Adrenal gland (tissue), 12 donors: Measurements from ENCODE around the gene ADAMTS8. TPM values are rescaled to one million over a fixed set of nuclear protein-coding genes. Genes with fewer than 3 reads are reported as not detected.

ENCODE experiments used
- DNase-seq, 7 donors: peaks; one replicate each; pipeline ENCODE4 v3.0.0-alpha.2; 2019 to 2020
- H3K27ac ChIP-seq, 5 donors: fragments of 200-600 bp; sonication (generic) in 4 of 5; 1 replicate in 3 of 5; 2 replicates in 2 of 5; pipeline versions ENCODE4 v1.5.1 to v1.8.0; 2016 to 2020; ENCODE audit warnings: mild to moderate bottlenecking in 1 of 5
- H3K27me3 ChIP-seq: fragments of 200-600 bp; 2 replicates; pipeline ENCODE4 v1.8.0; 2021
- H3K36me3 ChIP-seq, 2 donors: fragments of 200-600 bp; replicated peaks in 1 of 2; 1 replicate in 1 of 2; 2 replicates in 1 of 2; pipeline versions ENCODE4 v1.5.1 to v1.8.0; 2018 to 2022
- H3K4me1 ChIP-seq, 2 donors: fragments of 200-600 bp; replicated peaks in 1 of 2; 1 replicate in 1 of 2; 2 replicates in 1 of 2; pipeline versions ENCODE4 v1.5.1 to v1.8.0; 2018 to 2021
- H3K4me3 ChIP-seq, 4 donors: fragments of 200-600 bp; sonication (generic) in 3 of 4; one replicate each; pipeline ENCODE4 v1.5.1; 2016 to 2018
- H3K9me3 ChIP-seq, 3 donors: fragments of 200-600 bp; sonication (generic) in 1 of 3; replicated peaks in 1 of 3; 1 replicate in 2 of 3; 2 replicates in 1 of 3; pipeline versions ENCODE4 v1.5.1 to v1.8.0; 2016 to 2021
- POLR2A ChIP-seq, 2 donors: fragments of 450-650 bp; IDR thresholded peaks; one replicate each; pipeline ENCODE4 v1.6.1; 2017; ENCODE audit warnings: antibody characterized with exemption in 2 of 2, mild to moderate bottlenecking in 2 of 2, moderate library complexity in 1 of 2
- WGBS, 4 donors: extraction: QIAGEN DNeasy Blood & Tissue Kit in 2 of 4; methylation state at CpG; one replicate each; pipeline versions ENCODE4 v1.1.5 to v1.1.7; 2013 to 2017; 5-methylcytosine and 5-hydroxymethylcytosine counted together
- intact Hi-C, 2 donors: fragments of 100-400 bp; cut with DNase I; formaldehyde crosslinking; loops; one replicate each; pipeline versions ENCODE4 v1.14.1 to v1.15.0; 2022 to 2023
- polyA plus RNA-seq, 3 donors: library from polyadenylated mRNA; stranded (reverse); fragments of 200-250 nt in 2 of 3; fragments of 350-450 nt in 1 of 3; fragmentation: Illumina TruSeq in 1 of 3; extraction: RNeasy Lipid Tissue Mini Kit (QIAGEN cat#74804) in 1 of 3; gene quantifications; one replicate each; pipeline ENCODE4 v1.2.3, GENCODE V29; 2013 to 2014
- total RNA-seq, 9 donors: library from RNA; depleted of rRNA in 4 of 9; stranded (reverse); fragments of >200 nt in 4 of 9; fragments of 120-200 nt in 1 of 9; fragmentation: NEBNext Ultra II Directional in 1 of 9; extraction: Animal tissue kit (Norgen Biotek cat#: 25700) in 1 of 9; gene quantifications; one replicate each; pipeline versions ENCODE4 v1.1.0 to v1.2.4, GENCODE V29; 2013 to 2023
- TF ChIP-seq, protein P1 (sequence below), 6 experiments: fragments of 450-650 bp in 4 of 6; fragments of 200-600 bp in 2 of 6; sonication (generic) in 1 of 6; IDR thresholded peaks; 1 replicate in 5 of 6; 2 replicates in 1 of 6; pipeline versions ENCODE4 v1.5.1 to v1.8.0; 2016 to 2021; ENCODE audit warnings: antibody characterized with exemption in 6 of 6, mild to moderate bottlenecking in 2 of 6, moderate library complexity in 1 of 6
- donor health status: healthy with polysubstance abuse.
- donor health status: Bipolar disorder and iron deficiency.
- donor health status: DM: yes; HTN: yes; CAD: no.
- donor health status: DM: no; HTN: no; CAD: no.
- donor health status: DM: no; HTN: no; CAD: no.
- donor health status: DM: yes; HTN: yes; CAD: no.

The ADAMTS8 gene
- total and polyA plus RNA-seq, 12 donors, result 0.06 to 1.4 (median 0.14) TPM; not detected in 3

DNA sequence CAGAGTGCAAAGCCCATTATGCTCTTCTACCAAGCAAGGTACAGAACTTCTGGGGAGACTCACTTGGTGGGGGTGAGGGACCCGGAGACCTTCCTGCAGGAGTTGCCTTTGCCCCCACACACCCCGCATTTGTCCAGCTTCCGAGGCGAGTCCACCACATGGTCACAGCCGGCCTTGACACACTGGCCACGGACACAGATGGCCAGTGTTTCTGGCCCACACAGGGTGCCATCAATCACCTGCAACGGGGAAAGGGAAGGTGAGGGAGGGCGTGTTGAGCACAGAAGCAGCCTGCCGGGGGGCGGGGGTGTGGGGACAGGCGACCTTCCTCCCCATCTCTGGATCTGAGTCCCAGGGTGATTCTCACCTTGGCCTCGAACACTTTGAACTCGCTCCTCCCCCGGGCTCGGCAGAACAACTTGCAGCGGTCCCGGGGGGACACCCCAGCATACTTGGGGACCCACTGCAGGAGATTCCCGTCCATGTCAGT is 20.0 kb downstream of the ADAMTS8 start:
- no peak overlapping the region for H3K4me3 ChIP-seq
- no peak for DNase-seq
- peak overlapping the region in 2 of 5 donors; percentile 1 to 8 for H3K27ac ChIP-seq
- WGBS, 4 donors, result 70 to 79% (median 73%) methylated on average over 18 of the region's 18 CpGs
- no peaks in the 10 kb centered on the region for H3K36me3 ChIP-seq
- peaks cover 0 to 9% of the 10 kb centered on the region in 2 donors for H3K4me1 ChIP-seq
- H3K27me3 ChIP-seq, result peaks cover 12% of the 10 kb centered on the region
- TF ChIP-seq, protein P1, sequence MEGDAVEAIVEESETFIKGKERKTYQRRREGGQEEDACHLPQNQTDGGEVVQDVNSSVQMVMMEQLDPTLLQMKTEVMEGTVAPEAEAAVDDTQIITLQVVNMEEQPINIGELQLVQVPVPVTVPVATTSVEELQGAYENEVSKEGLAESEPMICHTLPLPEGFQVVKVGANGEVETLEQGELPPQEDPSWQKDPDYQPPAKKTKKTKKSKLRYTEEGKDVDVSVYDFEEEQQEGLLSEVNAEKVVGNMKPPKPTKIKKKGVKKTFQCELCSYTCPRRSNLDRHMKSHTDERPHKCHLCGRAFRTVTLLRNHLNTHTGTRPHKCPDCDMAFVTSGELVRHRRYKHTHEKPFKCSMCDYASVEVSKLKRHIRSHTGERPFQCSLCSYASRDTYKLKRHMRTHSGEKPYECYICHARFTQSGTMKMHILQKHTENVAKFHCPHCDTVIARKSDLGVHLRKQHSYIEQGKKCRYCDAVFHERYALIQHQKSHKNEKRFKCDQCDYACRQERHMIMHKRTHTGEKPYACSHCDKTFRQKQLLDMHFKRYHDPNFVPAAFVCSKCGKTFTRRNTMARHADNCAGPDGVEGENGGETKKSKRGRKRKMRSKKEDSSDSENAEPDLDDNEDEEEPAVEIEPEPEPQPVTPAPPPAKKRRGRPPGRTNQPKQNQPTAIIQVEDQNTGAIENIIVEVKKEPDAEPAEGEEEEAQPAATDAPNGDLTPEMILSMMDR (IDR thresholded peaks at IDR 0.05), result no peak
- no peak for TF ChIP-seq POLR2A (IDR thresholded peaks at IDR 0.05)
- intact Hi-C loops, result no loop called here
- H3K9me3 ChIP-seq, result no peaks in the 10 kb centered on the region

DNA sequence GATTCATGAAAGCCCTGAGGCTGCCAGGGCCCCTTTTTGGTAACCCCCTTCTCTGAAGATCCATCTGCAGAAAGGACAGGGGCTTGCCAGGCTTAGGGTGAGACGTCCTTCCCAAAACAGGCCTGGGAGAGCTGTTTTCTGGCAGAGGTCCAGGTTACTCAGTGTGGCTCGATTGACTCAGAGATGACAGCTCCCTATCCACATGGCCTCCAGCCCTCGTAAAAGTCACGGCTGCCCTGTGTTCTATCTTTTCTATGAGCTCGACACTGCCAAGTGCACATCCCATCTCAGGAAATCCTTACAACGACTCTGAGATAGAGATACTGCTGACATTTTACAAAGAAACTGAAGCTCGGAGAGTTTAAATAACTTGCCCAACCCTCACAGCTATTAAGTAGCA is 20.4 kb downstream of the ADAMTS8 start:
- H3K27me3 ChIP-seq, result peaks cover 12% of the 10 kb centered on the region
- peaks cover 0 to 9% of the 10 kb centered on the region in 2 donors for H3K4me1 ChIP-seq
- TF ChIP-seq, protein P1 (IDR thresholded peaks at IDR 0.05), result no peak
- no peak for TF ChIP-seq POLR2A (IDR thresholded peaks at IDR 0.05)
- peak; percentile 40 to 82 (median 68) for DNase-seq
- intact Hi-C loops, result no loop called here
- H3K4me3 ChIP-seq, result no peak overlapping the region
- H3K9me3 ChIP-seq, result no peaks in the 10 kb centered on the region
- 33 to 36% (median 34%) methylated on average over 4 to 7 of the region's 7 CpGs for WGBS, 4 donors
- peak overlapping the region in 2 of 5 donors; percentile 1 to 8 for H3K27ac ChIP-seq
- no peaks in the 10 kb centered on the region for H3K36me3 ChIP-seq

DNA sequence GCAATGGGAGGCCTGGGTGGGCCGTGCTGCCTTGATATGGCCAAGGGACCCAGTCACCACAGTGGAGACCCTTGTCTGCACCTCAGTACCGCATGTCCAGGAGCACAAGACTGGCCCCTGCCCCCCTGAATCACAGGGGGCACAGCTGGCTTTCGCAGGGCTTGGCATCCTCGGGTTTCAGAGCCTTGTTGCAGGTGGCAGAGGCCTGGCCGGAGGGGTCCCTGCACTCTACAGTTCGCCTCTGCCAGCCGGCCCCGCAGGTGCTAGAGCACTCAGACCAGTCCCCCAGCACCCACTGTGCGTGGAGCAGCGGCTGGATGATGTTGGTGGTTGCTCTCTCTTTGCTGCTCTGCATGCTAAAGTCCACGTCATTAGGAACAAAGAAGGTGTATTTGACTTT is 23.0 kb downstream of the ADAMTS8 start:
- WGBS, 4 donors, result 82 to 93% (median 86%) methylated on average over 5 to 11 of the region's 11 CpGs
- no peak for TF ChIP-seq POLR2A (IDR thresholded peaks at IDR 0.05)
- TF ChIP-seq, protein P1 (IDR thresholded peaks at IDR 0.05), result no peak
- H3K4me1 ChIP-seq, result peaks cover 0 to 9% of the 10 kb centered on the region in 2 donors
- intact Hi-C loops, result no loop called here
- no peaks in the 10 kb centered on the region for H3K27me3 ChIP-seq
- no peak overlapping the region for H3K27ac ChIP-seq
- no peaks in the 10 kb centered on the region for H3K9me3 ChIP-seq
- no peak overlapping the region for H3K4me3 ChIP-seq
- no peak for DNase-seq
- H3K36me3 ChIP-seq, result no peaks in the 10 kb centered on the region

DNA sequence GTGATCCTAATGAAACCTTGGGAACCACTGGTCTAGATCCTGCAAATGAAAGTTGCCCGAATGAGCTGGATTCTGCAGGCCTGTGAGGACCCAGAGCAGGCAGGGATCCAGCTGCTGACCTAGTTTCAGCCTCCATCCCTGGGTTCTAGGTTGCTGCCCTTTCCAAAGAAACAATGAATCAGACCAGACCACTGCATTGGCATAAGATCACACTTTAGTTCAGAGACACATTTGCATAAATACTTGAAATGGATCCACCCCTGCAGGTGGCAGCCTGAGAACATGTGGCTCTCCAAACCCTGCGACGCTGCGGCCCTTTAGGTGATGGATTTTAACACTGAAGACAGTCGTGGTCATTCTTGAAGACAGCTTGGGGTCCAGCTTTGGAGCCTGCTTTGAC is 23.7 kb downstream of the ADAMTS8 start:
- WGBS, 4 donors, result 86 to 89% (median 88%) methylated on average over 3 to 5 of the region's 5 CpGs
- Histone ChIP-seq H3K4me1 (peaks cover 0 to 9% of the 10 kb centered on the region in 2 donors), H3K4me3 (no peak overlapping the region), H3K36me3 (no peaks in the 10 kb centered on the region), H3K27ac (no peak overlapping the region), H3K9me3 (no peaks in the 10 kb centered on the region), H3K27me3 (no peaks in the 10 kb centered on the region)
- TF ChIP-seq, protein P1 (IDR thresholded peaks at IDR 0.05), result no peak
- TF ChIP-seq POLR2A (IDR thresholded peaks at IDR 0.05), result no peak
- intact Hi-C loops, result no loop called here
- no peak for DNase-seq
